ENCODE measurements around the gene FHOD3.

The FHOD3 gene

DNA sequence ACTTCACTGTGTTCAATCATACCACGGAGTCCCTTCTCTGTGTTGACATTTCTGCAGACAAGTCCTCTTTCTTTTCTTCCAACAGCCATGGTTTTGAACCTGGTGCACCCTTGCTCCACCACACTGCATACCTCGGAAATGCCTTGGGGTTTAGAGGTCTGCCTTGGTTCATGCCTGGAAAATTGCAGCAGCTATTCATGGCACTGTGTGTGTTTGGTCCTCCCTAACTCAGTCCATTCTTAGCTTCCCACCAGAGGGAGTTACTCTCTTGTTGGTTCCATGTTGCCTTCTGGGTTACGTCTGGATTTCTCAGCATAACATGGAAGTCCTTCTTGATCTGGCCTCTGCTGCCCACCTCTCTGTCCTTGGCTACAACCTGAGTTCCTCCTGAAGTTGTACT, 206.0 kb downstream of the FHOD3 start:
- in situ Hi-C loops (cut with MboI; ENCODE audit: low sequenced_read_pairs): no loop called here

DNA sequence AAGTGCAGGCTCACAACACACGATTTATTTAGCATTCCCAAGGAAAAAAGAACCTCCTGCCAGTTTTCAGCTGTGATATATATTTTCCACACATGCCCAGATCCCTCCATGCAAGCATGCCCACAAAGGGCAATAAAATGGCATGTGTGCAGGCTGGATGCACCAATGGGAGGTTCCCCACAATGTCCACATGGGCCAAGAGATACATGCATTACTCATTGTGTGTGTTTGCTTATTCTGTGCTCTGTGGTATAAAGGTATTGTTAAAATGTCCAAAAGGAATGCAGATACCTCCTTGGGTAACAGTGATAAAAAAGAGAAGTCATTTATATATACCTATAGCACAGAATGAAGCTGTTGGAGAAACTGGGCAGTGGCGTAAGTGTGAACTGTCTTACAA, 207.4 kb downstream of the FHOD3 start:
- in situ Hi-C loops (cut with MboI; ENCODE audit: low sequenced_read_pairs): no loop called here

DNA sequence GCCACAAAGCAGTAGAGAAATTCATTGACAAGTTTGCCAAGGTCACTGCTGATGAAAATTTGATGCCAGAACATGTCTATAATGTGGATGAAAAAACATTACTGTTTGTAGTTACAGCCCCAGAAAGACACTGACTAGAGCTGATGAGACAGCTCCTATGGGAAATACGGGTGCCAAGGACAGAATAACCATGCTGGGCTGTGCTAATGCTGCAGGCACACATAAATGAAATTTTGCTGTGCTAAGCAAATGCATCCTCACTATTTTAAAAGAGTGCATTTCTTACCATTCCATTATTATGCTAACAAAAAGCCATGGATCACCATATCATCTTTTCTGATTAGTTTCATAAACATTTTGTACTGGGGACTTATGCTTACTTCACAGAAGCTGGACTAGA, 208.2 kb downstream of the FHOD3 start:
- in situ Hi-C loops (cut with MboI; ENCODE audit: low sequenced_read_pairs): no loop called here

- in situ Hi-C loops (cut with MboI; ENCODE audit: low sequenced_read_pairs): no loop called here
Measured at GRCh38 chr18:36509646-36510197, 212.2 kb downstream of the FHOD3 start.

GRCh38 chr18:36511791-36512352, 214.4 kb downstream of the FHOD3 start:
- in situ Hi-C loops (cut with MboI; ENCODE audit: low sequenced_read_pairs): no loop called here

DNA sequence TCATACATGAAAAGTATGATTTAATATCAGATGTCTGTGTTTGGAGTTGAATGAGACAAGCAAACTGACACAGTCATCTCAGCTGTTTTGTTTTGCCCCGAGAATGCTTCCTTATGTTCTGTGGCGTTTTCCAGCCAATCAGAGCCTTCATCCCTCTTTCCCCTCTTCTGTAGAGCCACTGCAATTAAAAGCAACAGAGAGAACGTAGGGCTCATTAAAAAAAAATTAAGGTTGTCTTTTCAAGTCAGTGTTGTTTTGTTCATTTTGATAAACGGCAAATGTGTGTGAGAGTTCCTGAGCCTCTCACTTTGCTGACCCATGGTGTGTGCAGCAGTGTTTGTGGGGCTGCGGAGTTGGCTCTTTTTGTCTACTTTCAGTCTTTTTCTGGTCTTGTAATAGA, 216.0 kb downstream of the FHOD3 start:
- in situ Hi-C loops (cut with MboI; ENCODE audit: low sequenced_read_pairs): no loop called here

DNA sequence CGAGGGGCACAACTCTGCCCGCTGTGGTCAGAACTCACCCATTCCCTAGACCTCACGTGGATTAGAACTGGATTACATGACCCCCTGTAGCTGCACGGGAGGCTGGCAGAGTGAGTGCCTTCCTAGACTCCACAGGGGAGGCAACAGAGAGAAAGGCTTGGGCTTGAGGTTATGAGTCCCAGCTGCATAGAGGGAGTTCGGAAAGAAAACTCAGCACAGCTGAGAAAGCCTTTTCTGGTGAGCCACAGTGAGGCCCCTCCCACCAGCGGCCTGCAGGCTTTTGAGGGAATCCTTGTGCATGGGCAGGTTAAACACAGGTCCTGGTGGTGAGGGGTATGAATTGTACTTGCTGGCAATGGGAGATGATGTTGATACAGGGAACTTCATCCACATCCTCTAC, 217.3 kb downstream of the FHOD3 start:
- in situ Hi-C loops (cut with MboI; ENCODE audit: low sequenced_read_pairs): no loop called here

DNA sequence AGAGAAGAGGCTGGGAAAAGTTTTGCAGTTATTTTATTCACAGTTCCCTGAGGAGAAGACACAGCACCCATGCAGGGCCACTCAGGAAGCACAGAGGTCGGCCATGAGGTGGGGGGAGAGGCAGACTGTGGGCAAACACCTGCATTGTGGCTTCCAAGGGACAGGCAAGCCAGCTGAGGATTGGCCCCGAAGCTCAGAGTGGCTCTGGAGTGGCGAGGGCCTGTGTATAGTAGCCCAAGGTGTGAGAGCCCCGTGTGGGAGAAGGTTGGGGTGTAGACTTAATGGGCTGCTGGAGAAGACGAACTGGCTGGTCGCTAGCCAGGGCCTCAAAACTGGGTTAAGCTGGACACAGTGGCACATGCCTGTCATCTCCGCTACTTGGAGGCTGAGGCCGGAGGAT, 218.7 kb downstream of the FHOD3 start:
- in situ Hi-C loops (cut with MboI; ENCODE audit: low sequenced_read_pairs): no loop called here

DNA sequence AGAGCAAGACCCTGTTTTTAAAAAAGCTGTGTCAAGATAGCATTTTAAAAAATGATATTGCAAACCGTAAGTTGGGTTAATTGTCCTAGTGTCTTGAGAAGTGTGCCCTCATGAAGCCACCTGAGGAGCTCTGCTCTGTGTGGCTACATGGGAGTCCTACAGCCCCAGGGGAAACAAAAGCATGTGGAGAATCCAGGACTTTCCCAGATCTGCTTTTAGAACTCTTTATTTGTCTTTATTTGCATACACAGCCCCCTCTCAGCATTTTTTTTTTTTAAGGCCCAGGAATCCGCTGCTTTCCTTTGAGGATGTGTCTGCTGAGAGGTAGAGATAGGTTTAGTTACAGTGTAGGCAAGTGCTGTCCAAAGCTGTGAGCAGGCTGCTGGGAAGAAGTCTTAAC, 219.2 kb downstream of the FHOD3 start:
- in situ Hi-C loops (cut with MboI; ENCODE audit: low sequenced_read_pairs): no loop called here

- in situ Hi-C loops (cut with MboI; ENCODE audit: low sequenced_read_pairs): no loop called here
Measured at GRCh38 chr18:36518839-36519238, 221.3 kb downstream of the FHOD3 start.

GRCh38 chr18:36519358-36519757, 221.8 kb downstream of the FHOD3 start:
- in situ Hi-C loops (cut with MboI; ENCODE audit: low sequenced_read_pairs): no loop called here

- in situ Hi-C loops (cut with MboI; ENCODE audit: low sequenced_read_pairs): no loop called here
Measured at GRCh38 chr18:36522509-36522908, 225.0 kb downstream of the FHOD3 start.

DNA sequence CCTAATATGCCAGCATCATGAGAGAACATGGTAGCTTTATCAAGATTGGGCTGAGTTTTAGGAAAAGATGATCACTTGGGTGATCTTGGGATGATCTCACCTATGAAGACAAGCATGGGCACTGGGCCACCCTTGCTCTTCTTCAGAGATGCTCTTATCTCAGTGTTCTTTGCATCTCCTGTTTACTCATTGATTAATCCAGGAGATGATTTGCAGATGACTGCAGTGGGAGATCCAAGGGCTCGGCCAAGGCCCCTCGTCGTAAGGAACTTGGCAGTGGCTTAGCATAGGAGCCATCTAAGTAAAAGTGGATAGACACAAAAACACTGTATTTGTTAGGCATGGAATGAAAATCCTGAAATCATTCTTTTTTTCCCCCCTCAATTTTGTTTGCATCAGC, 228.4 kb downstream of the FHOD3 start:
- in situ Hi-C loops (cut with MboI; ENCODE audit: low sequenced_read_pairs): no loop called here

GRCh38 chr18:36526611-36527010, 229.1 kb downstream of the FHOD3 start:
- in situ Hi-C loops (cut with MboI; ENCODE audit: low sequenced_read_pairs): no loop called here

- in situ Hi-C loops (cut with MboI; ENCODE audit: low sequenced_read_pairs): no loop called here
Measured at GRCh38 chr18:36527051-36527450, 229.5 kb downstream of the FHOD3 start.

GRCh38 chr18:36527740-36528455, 230.4 kb downstream of the FHOD3 start:
- in situ Hi-C loops (cut with MboI; ENCODE audit: low sequenced_read_pairs): no loop called here

DNA sequence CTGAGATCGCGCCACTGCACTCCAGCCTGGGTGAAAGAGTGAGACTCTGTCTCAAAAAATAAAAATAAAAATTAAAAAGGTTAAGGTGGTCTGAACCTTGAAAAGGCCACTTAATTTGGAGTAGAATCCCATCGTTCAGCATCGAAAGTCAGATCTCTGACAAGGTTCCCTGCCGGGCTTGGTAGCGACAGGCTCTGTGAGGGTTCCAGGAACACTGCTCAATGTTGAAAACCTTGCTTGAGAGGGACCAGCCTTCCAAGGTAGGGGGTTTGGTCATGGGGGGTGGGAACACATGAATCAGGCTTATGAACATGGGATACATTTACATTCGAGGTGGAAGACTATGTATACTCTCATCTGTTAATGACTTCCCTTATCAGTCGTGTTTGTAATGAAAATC, 232.2 kb downstream of the FHOD3 start:
- in situ Hi-C loops (cut with MboI; ENCODE audit: low sequenced_read_pairs): no loop called here

DNA sequence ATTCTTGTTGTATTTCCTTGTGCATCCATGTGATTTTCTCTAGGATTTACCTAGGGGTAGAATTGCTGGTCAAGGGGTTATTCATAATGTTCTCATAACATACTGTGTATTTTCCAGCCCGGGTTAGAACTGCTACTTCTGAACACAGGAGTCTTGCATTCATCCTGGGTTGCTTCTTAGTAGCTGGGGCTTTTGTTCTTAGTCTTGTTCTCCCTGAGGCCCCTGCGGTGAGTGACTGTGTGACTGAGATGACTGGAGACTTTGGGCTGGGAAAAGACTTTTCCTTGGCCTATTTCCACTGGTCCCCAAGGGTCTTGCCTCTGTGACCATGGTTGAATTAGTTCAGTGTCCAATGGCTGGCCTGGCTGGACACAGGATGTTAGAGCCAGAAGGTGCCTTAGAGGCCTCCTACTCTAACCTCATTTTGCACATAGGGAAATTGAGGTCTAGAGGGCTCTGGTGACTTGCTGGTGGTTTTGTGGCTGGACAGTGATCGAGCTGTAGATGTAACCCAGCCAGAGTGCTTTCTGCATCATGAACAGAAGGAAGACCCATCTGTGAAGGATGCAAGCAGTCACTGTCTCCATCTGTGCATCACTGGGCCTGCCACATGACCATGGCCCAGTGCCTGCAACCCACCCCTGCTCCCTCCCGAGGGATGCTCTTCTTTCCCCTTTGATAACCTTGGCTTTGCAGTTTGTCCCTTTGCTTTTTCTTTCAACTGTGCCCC, 233.3 kb downstream of the FHOD3 start:
- in situ Hi-C loops (cut with MboI; ENCODE audit: low sequenced_read_pairs): no loop called here

DNA sequence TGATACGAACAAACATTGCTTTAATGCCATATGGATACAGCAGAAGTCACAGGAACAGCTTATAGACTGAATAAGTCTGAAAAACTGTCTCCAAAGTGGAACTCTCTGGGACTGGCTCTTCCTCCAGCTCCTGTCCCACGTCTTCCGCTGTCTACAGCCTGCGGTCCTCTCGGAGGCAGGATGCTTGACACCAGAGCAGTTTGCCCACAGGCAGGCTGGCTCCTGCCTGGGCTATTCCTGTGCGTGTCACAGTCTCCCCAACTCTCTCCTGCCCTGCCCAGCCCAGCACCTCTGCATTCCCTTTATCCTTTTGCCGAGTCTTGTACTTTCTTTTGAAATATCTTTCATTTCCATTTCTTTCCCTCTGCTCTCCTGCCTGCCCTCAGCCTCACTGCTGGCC, 234.1 kb downstream of the FHOD3 start:
- in situ Hi-C loops (cut with MboI; ENCODE audit: low sequenced_read_pairs): no loop called here

DNA sequence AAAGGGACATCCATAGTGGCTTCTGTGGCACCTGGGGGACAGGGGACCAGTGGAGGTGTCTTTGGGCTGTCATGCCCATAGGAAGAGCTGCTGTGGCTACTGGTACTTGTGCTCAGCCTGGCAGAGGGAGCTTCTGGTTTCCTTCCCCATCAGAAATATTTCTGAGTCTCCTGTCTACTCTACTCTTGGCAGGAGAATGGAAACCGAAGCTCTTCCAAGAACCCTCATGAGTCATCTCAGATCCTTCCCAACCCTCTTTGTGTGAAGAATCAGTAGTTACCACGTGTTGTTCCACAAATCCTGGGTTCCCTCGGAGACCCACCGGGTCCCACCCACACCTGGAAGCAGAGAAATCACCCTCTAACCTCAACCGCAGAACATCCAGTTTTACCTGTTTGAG, 234.9 kb downstream of the FHOD3 start:
- in situ Hi-C loops (cut with MboI; ENCODE audit: low sequenced_read_pairs): no loop called here

GRCh38 chr18:36532815-36533214, 235.3 kb downstream of the FHOD3 start:
- in situ Hi-C loops (cut with MboI; ENCODE audit: low sequenced_read_pairs): no loop called here

Data from HL-60/S4 (cell line).